ENCODE data around the gene EPHA8.

- TF ChIP-seq CTCF (IDR thresholded peaks at IDR 0.05): no peak
- TF ChIP-seq POLR2A (IDR thresholded peaks at IDR 0.05): no peak
These were observed 648 bp downstream of the EPHA8 start for GRCh38 chr1:22563671-22564602.

Measured in testis (tissue), 2 donors.